KMS-11 (cell line): ENCODE data around the gene RNLS.

ENCODE experiments used
- H2AFZ ChIP-seq: fragments of 200-600 bp; sonication (generic); 2 replicates; pipeline ENCODE4 v1.6.1; 2016; ENCODE audit warnings: antibody characterized with exemption, mixed run types, low read depth
- H3K27ac ChIP-seq: fragments of 200-600 bp; sonication (generic); 2 replicates; pipeline ENCODE4 v1.6.1; 2016; ENCODE audit warnings: mild to moderate bottlenecking, mixed run types
- H3K27me3 ChIP-seq: fragments of 200-600 bp; sonication (generic); 2 replicates; pipeline ENCODE4 v1.6.1; 2017; ENCODE audit warnings: mild to moderate bottlenecking, low read depth, mixed run types, moderate library complexity; ENCODE audit not compliant: insufficient read depth
- H3K36me3 ChIP-seq: fragments of 200-600 bp; sonication (generic); 2 replicates; pipeline ENCODE4 v1.6.1; 2017; ENCODE audit warnings: mild to moderate bottlenecking, mixed run types; ENCODE audit not compliant: insufficient read depth
- H3K4me1 ChIP-seq: fragments of 200-600 bp; sonication (generic); 2 replicates; pipeline ENCODE4 v1.6.1; 2016; ENCODE audit warnings: mild to moderate bottlenecking, low read depth, mixed run types; ENCODE audit not compliant: poor library complexity, severe bottlenecking
- H3K4me2 ChIP-seq: fragments of 200-600 bp; sonication (generic); 2 replicates; pipeline ENCODE4 v1.7.0; 2016; ENCODE audit warnings: mild to moderate bottlenecking, mixed run types
- H3K4me3 ChIP-seq: fragments of 200-600 bp; sonication (generic); IDR thresholded peaks from 2 replicates; pipeline ENCODE4 v1.6.1; 2017; ENCODE audit warnings: low read depth, low read length, mixed read lengths; ENCODE audit not compliant: insufficient read depth
- H3K79me2 ChIP-seq: fragments of 200-600 bp; sonication (generic); 2 replicates; pipeline ENCODE4 v1.6.1; 2016; ENCODE audit warnings: low read depth, mixed run types; ENCODE audit not compliant: insufficient read depth
- H3K9ac ChIP-seq: fragments of 200-600 bp; sonication (generic); 2 replicates; pipeline ENCODE4 v1.6.1; 2016; ENCODE audit warnings: mild to moderate bottlenecking, mixed run types
- H4K20me1 ChIP-seq: fragments of 200-600 bp; sonication (generic); 2 replicates; pipeline ENCODE4 v1.6.1; 2016; ENCODE audit warnings: mild to moderate bottlenecking, mixed run types; ENCODE audit not compliant: insufficient read depth
- CTCF ChIP-seq: fragments of 200-600 bp; sonication (generic); conservative IDR thresholded peaks from 2 replicates; pipeline ENCODE4 v1.6.1; 2017; ENCODE audit warnings: low read depth, mild to moderate bottlenecking, antibody characterized with exemption, low read length, moderate library complexity, mixed read lengths

RNLS gene

GRCh38 chr10:88555190-88555908 is 27.8 kb downstream of the RNLS start:
- no peak overlapping the region for H3K4me2 ChIP-seq
- H3K36me3 ChIP-seq: no peaks in the 10 kb centered on the region
- no peaks in the 10 kb centered on the region for H4K20me1 ChIP-seq
- H2AFZ ChIP-seq: no peak overlapping the region
- H3K79me2 ChIP-seq: no peaks in the 10 kb centered on the region
- TF ChIP-seq CTCF: no peak
- H3K4me1 ChIP-seq: peaks cover 13% of the 10 kb centered on the region
- H3K4me3 ChIP-seq: no peak overlapping the region
- H3K9ac ChIP-seq: no peak overlapping the region
- H3K27me3 ChIP-seq: no peaks in the 10 kb centered on the region
- no peak overlapping the region for H3K27ac ChIP-seq

GRCh38 chr10:88553116-88553752 is 29.9 kb downstream of the RNLS start:
- H4K20me1 ChIP-seq: no peaks in the 10 kb centered on the region
- no peak overlapping the region for H2AFZ ChIP-seq
- H3K36me3 ChIP-seq: no peaks in the 10 kb centered on the region
- H3K79me2 ChIP-seq: no peaks in the 10 kb centered on the region
- H3K4me1 ChIP-seq: peaks cover 13% of the 10 kb centered on the region
- H3K27me3 ChIP-seq: no peaks in the 10 kb centered on the region
- no peak overlapping the region for H3K4me3 ChIP-seq
- H3K9ac ChIP-seq: no peak overlapping the region
- no peak overlapping the region for H3K4me2 ChIP-seq
- peak; percentile 82 for TF ChIP-seq CTCF
- H3K27ac ChIP-seq: no peak overlapping the region

- H3K4me3 ChIP-seq: no peak overlapping the region
- H3K4me2 ChIP-seq: no peak overlapping the region
- H3K36me3 ChIP-seq: no peaks in the 10 kb centered on the region
- no peak for TF ChIP-seq CTCF
- no peaks in the 10 kb centered on the region for H4K20me1 ChIP-seq
- no peak overlapping the region for H3K9ac ChIP-seq
- no peak overlapping the region for H2AFZ ChIP-seq
- peaks cover 13% of the 10 kb centered on the region for H3K4me1 ChIP-seq
- no peaks in the 10 kb centered on the region for H3K79me2 ChIP-seq
- no peak overlapping the region for H3K27ac ChIP-seq
- H3K27me3 ChIP-seq: no peaks in the 10 kb centered on the region
Observed at GRCh38 chr10:88551246-88551645, 31.9 kb downstream of the RNLS start.

GRCh38 chr10:88546497-88546896 is 36.6 kb downstream of the RNLS start:
- Histone ChIP-seq H3K4me1 (no peaks in the 10 kb centered on the region), H3K36me3 (no peaks in the 10 kb centered on the region), H2AFZ (no peak overlapping the region), H3K4me2 (no peak overlapping the region), H3K27ac (no peak overlapping the region), H3K9ac (no peak overlapping the region), H3K4me3 (no peak overlapping the region), H3K27me3 (no peaks in the 10 kb centered on the region), H4K20me1 (no peaks in the 10 kb centered on the region), H3K79me2 (no peaks in the 10 kb centered on the region)
- no peak for TF ChIP-seq CTCF
